AG04449 (cell line): ENCODE measurements around the gene SLC12A4.

ENCODE experiments used
- CTCF ChIA-PET: fragments of 350-600 bp; formaldehyde crosslinking; extraction: SDS; loops from one replicate; lab custom pipeline; 2021; ENCODE audit warnings: antibody characterized with exemption; lab: Yijun Ruan, JAX
- POLR2A ChIA-PET: fragments of 400-600, 350-600 bp; formaldehyde crosslinking; extraction: SDS; loops from one replicate; lab custom pipeline; 2020; ENCODE audit warnings: antibody characterized with exemption, inconsistent platforms; lab: Yijun Ruan, JAX
- DNase-seq: peaks from one replicate; pipeline ENCODE4 v3.0.0-alpha.2; 2010; ENCODE audit warnings: low read depth, low spot score
- H3K4me3 ChIP-seq: 2 replicates; pipeline ENCODE4 v1.5.1; 2011; ENCODE audit warnings: low read depth, mild to moderate bottlenecking, control low read depth, low read length
- CTCF ChIP-seq: IDR thresholded peaks from one replicate; pipeline ENCODE4 v1.5.1; 2011; ENCODE audit warnings: mild to moderate bottlenecking, moderate library complexity, low read length, control low read depth, inconsistent platforms; ENCODE audit not compliant: insufficient read depth; ENCODE audit errors: missing control alignments

The SLC12A4 gene

GRCh38 chr16:67959536-67960329 lies 8.7 kb downstream of the SLC12A4 start:
- CTCF ChIA-PET, result interaction anchor here (0.6 to 4.3 kb wide), 8 partner anchors 9 to 143 kb away, joined by 3 to 27 read pairs (median 3); no protein-coding TSS in a partner anchor
- TF ChIP-seq CTCF, result no peak
- no peak overlapping the region for H3K4me3 ChIP-seq
- POLR2A ChIA-PET, result interaction anchor here (0.5 to 1.5 kb wide), 4 partner anchors 9 to 143 kb away, joined by 3 to 11 read pairs (median 4); partner anchors contain the start of gene PSMB10
- DNase-seq, result no peak

DNA sequence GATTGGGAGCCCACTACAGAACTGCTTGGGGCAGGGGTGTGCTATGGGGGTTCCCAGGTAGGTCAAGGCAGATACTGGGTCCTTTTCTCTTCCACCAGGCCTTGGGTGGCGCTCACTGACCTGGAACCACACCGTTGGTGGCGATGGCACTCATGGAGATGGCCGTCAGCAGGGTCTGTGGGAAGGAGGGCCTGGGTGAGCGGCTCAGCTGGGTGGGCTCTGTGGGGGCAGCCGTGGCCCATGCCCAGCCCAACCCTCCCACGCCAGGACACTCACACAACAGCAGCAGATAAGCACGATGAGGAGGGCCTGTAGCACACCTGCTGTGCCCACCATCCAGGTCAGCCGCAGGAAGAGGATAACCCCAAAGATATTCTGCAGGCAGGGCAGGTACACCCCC lies 10.8 kb downstream of the SLC12A4 start:
- POLR2A ChIA-PET, result no interaction called here
- CTCF ChIA-PET, result interaction anchor here (4.3 kb wide), 1 partner anchor 17 kb away, joined by 27 read pairs; no protein-coding TSS in a partner anchor

DNA sequence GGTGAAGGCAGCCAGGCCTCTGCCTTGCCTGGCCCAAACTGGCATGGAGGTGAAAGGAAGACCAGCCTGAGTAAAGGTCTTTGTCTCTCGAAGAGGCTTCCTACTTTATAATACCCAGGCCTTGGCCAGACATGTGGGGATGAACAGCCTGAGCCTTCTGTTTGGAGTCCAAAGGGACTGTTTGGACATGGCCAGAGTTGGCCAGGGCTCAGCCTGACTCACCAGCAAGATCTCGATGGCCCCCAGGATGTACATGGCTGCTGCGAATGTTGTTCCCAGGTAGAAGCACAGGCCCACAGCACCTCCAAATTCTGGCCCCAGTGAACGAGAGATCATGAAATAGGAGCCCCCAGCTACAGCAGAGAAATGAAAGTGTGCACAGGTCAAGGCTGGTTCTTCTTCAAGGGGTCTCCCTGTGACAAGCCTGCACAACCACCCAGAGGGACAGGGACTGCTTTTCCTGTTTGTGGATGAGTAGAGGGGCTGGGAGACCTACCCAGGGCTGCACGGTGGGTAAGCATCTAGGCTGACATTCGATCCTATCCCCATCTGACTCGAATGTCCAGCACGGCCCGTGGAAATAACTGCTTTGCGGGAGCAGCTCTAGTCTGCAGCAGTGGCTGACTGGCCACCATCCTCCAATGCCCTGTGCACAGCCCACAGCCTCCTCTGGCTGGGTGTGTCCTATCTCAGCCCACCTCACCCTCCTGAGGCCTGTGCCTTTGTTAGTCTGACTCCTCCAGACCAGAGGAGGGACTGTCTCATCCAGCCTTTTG lies 13.8 kb downstream of the SLC12A4 start:
- POLR2A ChIA-PET, result no interaction called here
- TF ChIP-seq CTCF, result no peak
- no peak for DNase-seq
- no peak overlapping the region for H3K4me3 ChIP-seq
- CTCF ChIA-PET, result interaction anchor here (0.7 to 5.8 kb wide), 3 partner anchors 13 to 86 kb away, joined by 3 to 34 read pairs (median 3); no protein-coding TSS in a partner anchor

More for the DNA sequence above, 10.8 kb downstream of the SLC12A4 start:
- DNase-seq, result no peak
- H3K4me3 ChIP-seq, result no peak overlapping the region
- TF ChIP-seq CTCF, result no peak

DNA sequence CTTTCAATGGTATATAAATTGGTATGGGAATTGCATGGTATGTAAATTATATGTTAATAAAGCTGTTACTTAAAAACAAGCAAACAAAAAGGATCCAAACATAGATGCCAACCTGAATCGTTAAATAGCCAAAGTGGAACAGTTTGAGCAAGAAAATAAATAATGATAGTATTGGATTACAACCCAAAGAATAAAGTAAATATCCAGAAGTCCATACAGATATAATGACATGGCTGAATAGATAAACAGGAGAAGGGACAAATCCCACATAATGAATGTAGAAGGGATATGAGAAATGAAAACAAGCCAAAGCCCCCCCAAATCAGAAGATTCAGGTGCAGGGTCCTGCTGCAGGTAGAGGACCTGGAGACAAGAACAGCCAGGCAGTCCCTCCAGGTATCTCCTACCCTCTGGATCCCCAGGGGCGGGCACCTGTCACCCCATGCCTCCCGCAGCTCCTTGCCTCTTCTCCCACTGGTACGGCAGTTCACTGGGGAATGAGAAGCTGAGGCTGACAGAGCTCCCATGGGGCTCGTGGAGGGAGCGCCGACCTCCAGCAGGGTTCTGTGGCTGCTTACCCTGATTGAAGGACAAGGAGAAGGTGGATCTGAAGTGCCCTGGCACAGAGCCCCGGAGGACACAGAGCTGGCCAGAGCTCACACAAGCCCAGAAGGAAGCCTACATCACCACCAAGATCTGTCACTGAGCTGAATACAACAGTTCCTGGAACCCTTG lies 14.6 kb downstream of the SLC12A4 start:
- ChIA-PET CTCF (interaction anchor here (1.0 to 5.8 kb wide), 2 partner anchors 12 to 39 kb away, joined by 3 to 34 read pairs; no protein-coding TSS in a partner anchor), POLR2A (interaction anchor here (0.9 kb wide), 1 partner anchor 18 kb away, joined by 3 read pairs; the partner anchor contains the start of gene PSMB10)
- DNase-seq, result no peak
- H3K4me3 ChIP-seq, result no peak overlapping the region
- TF ChIP-seq CTCF, result no peak

GRCh38 chr16:67951485-67951884 lies 17.0 kb downstream of the SLC12A4 start:
- no peak for DNase-seq
- no peak overlapping the region for H3K4me3 ChIP-seq
- ChIA-PET POLR2A (interaction anchor here (1.0 to 1.4 kb wide), 2 partner anchors 11 to 105 kb away, joined by 3 read pairs; no protein-coding TSS in a partner anchor), CTCF (interaction anchor here (0.8 to 5.8 kb wide), 4 partner anchors 8 to 135 kb away, joined by 3 to 34 read pairs (median 3); no protein-coding TSS in a partner anchor)
- no peak for TF ChIP-seq CTCF
